H7 (cell line): ENCODE measurements around the gene NELFB. TPM values are rescaled to one million over a fixed set of nuclear protein-coding genes. Genes with fewer than 3 reads are reported as not detected.

Source experiments
- DNase-seq: peaks from one replicate; pipeline ENCODE4 v3.0.0; 2012
- H3K27me3 ChIP-seq: 2 replicates; pipeline ENCODE4 v1.6.0; 2011; ENCODE audit warnings: mild to moderate bottlenecking, low read length; ENCODE audit not compliant: control insufficient read depth, insufficient read depth
- H3K36me3 ChIP-seq: replicated peaks from 2 replicates; pipeline ENCODE4 v1.5.1; 2011; ENCODE audit warnings: low read length; ENCODE audit not compliant: control insufficient read depth, insufficient read depth
- H3K4me3 ChIP-seq: 2 replicates; pipeline ENCODE4 v1.5.1; 2011; ENCODE audit warnings: low read depth, mild to moderate bottlenecking, control low read depth, low read length, moderate library complexity; ENCODE audit not compliant: insufficient read depth
- total RNA-seq: library from RNA; depleted of rRNA; stranded (reverse); fragments of >200 nt; shearing (Covaris generic); gene quantifications from 2 replicates; pipeline ENCODE4 v1.2.3, GENCODE V29; 2014

The NELFB gene
- total RNA-seq, 1 experiment from 2014 or later: 121 TPM

- DNase-seq: peak; percentile 60
- Histone ChIP-seq H3K36me3 (no peaks in the 10 kb centered on the region), H3K27me3 (no peaks in the 10 kb centered on the region), H3K4me3 (no peak overlapping the region)
These were observed 54.5 kb downstream of the NELFB start for GRCh38 chr9:137309368-137310188.

GRCh38 chr9:137310189-137311052, 55.3 kb downstream of the NELFB start:
- H3K36me3 ChIP-seq: no peaks in the 10 kb centered on the region
- H3K27me3 ChIP-seq: no peaks in the 10 kb centered on the region
- peak; percentile 82 for DNase-seq
- H3K4me3 ChIP-seq: no peak overlapping the region

GRCh38 chr9:137311171-137311985, 56.3 kb downstream of the NELFB start:
- peak; percentile 81 for DNase-seq
- H3K4me3 ChIP-seq: no peak overlapping the region
- H3K27me3 ChIP-seq: no peaks in the 10 kb centered on the region
- H3K36me3 ChIP-seq: no peaks in the 10 kb centered on the region

GRCh38 chr9:137311986-137312851, 57.1 kb downstream of the NELFB start:
- peak; percentile 70 for DNase-seq
- H3K4me3 ChIP-seq: no peak overlapping the region
- H3K27me3 ChIP-seq: no peaks in the 10 kb centered on the region
- no peaks in the 10 kb centered on the region for H3K36me3 ChIP-seq

DNA sequence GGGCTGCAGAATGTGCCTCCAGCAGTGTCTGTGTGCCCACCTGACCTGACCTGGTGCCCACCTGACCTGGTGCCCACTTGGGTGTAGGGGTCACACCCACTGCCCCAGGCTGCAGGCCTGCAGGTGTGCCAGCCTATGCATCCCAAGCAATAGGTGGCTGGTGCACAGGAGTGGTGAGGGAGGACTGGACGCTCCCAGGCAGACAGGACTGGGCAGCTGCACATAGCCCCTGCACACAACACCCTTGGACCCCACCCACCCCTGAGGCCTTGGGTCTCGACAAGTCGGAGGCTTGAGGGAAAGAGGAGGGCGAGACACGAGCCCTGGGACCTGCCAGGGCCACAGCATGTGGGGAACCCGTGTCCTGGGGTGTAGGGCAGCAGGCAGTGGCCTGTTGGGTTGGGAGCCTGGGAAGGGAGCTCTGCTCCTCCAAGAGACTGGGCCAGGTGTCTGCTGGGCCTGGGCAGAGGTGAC, 57.8 kb downstream of the NELFB start:
- Histone ChIP-seq H3K36me3 (no peaks in the 10 kb centered on the region), H3K4me3 (no peak overlapping the region), H3K27me3 (no peaks in the 10 kb centered on the region)
- no peak for DNase-seq

GRCh38 chr9:137313326-137313936, 58.3 kb downstream of the NELFB start:
- Histone ChIP-seq H3K27me3 (no peaks in the 10 kb centered on the region), H3K4me3 (no peak overlapping the region), H3K36me3 (no peaks in the 10 kb centered on the region)
- peak; percentile 63 for DNase-seq

DNA sequence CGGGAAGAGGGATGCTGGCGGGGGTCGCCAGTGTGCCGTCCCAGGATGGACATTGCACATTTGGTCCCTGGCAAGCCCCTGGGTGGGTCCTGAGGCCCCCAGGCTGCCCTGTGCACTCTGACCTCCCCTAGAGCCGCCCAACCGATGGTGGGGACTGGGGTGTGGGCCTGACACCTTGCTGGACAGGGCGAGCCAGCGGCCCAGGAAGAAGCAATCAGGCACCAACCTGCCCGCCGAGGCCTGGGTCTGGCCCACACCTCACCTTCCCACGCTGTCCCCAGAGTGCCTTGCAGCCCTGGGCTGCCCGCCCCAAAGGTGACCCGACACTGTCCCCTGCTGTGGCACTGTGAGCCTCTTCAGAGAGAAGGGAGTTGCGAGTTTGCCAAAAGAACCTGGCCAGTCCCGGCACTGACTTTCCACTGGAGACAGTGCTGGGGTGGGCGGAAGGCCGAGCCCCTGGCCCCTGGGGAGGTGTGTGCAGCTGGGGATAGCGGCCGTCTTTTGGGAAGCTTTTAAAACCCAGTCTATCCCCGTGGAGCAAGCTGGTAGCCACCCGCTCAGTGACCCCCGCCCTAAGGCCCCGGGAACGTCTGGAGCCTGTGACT, 58.9 kb downstream of the NELFB start:
- no peaks in the 10 kb centered on the region for H3K27me3 ChIP-seq
- no peak overlapping the region for H3K4me3 ChIP-seq
- H3K36me3 ChIP-seq: no peaks in the 10 kb centered on the region
- peak; percentile 65 for DNase-seq

DNA sequence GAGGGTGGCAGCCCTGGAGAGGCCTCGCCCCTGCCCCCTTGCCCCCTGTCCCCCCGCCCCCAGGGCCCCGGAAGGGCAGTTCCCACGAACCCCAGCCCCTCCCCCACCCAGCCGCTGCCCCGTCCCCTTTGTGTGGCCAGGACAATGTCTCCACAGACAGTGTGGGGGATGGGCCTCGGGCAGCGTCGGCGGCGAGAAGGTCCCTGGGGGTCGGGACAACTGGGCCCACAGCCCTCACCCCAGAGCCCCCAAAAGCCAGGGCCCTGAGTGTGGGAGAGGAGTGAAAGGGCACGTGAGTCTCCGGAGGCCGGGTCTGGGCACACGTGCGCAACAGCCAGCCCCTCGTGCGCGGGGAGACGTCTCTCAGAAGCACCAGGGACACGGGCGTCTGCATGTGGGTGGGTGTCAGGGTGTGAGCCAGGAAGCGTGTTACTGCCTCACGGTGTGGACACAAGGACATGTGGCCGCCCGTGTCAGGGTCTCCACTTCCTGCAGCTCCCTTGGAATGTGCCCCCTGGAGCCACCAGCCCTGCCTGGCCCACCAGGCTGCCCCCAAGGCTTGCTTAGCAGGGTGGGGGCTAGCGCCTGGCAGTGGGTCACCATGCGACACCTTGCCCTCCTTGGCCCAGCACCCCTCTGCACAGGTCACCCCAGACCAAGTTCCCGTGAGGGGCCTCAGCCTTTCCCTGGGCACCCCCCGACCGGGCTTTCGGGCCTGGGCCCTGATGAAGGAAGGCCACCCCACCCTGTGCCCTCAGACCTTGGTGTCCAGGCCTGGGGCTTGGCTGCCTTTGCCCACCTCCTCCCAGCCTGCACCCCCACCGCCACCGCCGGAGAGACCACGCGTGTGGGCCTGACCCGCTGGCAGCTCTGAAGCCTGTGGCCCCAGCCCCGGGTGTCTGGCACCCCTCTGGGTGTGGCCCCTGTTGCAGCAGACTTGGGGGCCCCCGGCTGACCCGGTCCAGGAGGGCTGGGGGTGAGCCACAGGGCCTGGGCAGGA, 59.7 kb downstream of the NELFB start:
- peak; percentile 81 for DNase-seq
- no peaks in the 10 kb centered on the region for H3K27me3 ChIP-seq
- no peak overlapping the region for H3K4me3 ChIP-seq
- H3K36me3 ChIP-seq: no peaks in the 10 kb centered on the region

DNA sequence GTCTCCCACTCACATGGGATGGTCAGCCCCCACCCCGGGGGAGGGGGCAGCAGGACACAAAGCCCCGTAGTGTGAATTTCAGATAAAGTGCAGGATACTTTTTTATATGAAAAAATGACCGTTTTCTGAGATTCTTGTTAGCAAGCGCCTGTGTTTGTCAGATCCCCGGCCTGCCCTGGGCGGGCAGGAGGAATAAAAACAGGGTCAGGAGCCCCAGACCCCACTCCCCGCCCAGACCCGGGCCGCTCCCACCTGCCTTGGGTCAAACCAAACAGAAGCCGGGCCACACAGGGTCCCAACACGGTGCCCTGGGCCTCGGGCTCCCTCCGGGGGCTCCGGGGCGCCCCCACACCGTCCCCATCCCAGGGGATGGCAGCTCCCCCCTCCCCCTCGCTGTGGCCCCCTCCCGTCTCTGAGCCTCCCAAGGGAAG, 60.5 kb downstream of the NELFB start:
- peak; percentile 92 for DNase-seq
- H3K4me3 ChIP-seq: peak overlapping the region; percentile 14

DNA sequence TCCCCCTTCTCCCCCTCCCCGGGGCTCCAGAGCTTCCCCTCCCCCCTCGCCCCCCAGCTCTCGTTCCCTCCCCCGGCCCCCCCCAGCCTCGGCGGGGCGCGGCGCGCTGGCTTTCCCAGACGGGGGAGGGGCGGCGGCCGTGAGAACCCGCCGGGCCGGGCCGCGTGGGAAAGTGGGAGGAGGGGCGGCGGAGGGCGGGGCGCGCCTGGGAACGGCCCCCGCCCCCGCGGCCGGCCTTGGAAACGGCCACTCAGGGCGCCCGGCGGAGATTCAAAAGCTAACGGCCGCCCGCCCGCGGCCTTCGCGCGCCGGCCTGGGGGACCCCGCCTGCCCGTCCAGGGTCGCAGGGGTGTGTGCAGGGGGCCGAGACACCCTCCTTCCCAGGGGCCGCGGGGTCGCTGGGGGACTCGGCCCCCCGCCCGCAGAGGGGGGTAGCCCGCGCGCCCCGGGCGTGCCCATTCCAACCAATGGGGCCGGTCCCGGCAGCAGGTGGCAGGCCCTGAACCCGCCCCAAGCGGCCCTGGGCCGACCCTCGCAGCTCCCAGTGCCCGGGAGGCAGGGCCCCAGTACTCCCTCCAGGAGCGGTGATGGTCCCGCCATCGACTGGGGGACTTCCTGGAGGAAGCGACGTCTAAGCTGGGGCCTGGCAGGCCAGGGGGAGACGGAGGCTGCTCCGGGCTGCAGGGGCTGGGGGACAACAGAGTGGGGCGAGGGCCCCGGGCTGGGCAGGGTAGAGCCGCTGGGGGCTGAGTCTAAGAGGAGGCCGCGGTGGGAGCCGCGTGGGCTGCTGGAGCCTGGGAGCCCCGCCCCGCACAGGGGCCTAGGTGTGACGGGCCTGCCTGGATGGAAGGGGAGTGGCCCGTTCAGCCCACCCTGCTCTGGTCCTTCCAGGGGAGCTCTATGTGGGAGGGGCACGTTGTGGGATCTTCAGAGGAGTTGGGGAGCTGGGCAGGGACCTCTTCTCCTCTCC, 61.2 kb downstream of the NELFB start:
- peak; percentile 96 for DNase-seq
- peak overlapping the region; percentile 30 for H3K4me3 ChIP-seq
- H3K36me3 ChIP-seq: no peaks in the 10 kb centered on the region
- H3K27me3 ChIP-seq: no peaks in the 10 kb centered on the region

More for the DNA sequence above, 60.5 kb downstream of the NELFB start:
- H3K36me3 ChIP-seq: no peaks in the 10 kb centered on the region
- H3K27me3 ChIP-seq: no peaks in the 10 kb centered on the region

DNA sequence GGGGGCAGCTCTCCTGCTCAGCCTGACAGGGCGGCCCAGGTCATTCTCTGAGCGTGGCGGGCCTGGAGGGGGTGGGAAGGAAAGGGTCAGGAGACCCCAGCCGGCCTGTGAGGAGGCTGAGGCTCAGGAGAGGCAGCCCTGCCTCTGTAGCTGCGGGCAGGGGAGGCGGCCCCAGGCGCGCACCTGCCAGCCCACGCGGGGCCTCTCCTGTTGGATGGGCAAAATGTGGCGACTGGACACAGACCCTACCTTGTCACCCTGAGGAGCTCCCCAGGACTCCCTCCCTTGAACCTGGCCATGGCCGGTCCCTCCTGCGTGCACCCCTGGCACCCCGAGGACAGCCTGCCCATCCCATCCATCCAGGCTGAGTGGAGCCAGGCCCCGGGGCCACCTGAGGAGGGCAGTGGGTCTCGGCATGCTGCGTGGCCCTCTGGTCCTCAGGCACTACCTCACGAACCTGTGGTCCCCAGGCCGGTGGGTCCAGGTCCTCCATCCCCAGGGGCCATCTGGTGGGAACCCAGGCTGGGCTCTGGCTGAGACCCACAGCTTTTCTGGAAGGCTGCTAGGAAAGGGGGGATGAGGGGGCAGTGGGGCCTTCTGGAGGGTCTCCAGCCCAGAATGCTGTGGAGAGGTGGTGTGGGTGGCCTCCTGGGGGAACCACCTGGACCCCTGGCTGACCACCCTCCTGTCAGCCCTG, 62.0 kb downstream of the NELFB start:
- DNase-seq: peak; percentile 78
- Histone ChIP-seq H3K36me3 (no peaks in the 10 kb centered on the region), H3K4me3 (no peak overlapping the region), H3K27me3 (no peaks in the 10 kb centered on the region)
